RWPE2 (cell line): ENCODE measurements around the gene RNF225.
"Not testable (repeated sequence)": the region's sequence is repeated elsewhere in the genome, so short reads cannot be mapped to it uniquely, and the experiment has no call there.

Experiments used
- ATAC-seq: fragments of 200-7000 bp; cut with Tn5 transposase; 3 replicates; pipeline ENCODE4 v1.9.1; 2021; ENCODE audit warnings: low read depth
- DNase-seq: peaks from one replicate; pipeline ENCODE4 v3.0.0-alpha.2; 2020; ENCODE audit warnings: low spot score
- H3K27ac ChIP-seq: fragments of 450-650 bp; 2 replicates; pipeline ENCODE4 v1.5.1; 2017; ENCODE audit warnings: mild to moderate bottlenecking; ENCODE audit not compliant: poor library complexity, severe bottlenecking
- H3K27me3 ChIP-seq: fragments of 250-450 bp; sonication (Bioruptor Pico); 2 replicates; pipeline ENCODE4 v1.5.1; 2021; ENCODE audit warnings: mild to moderate bottlenecking, moderate library complexity; ENCODE audit not compliant: insufficient read depth, poor library complexity, severe bottlenecking
- H3K36me3 ChIP-seq: fragments of 250-450 bp; sonication (Bioruptor Pico); 2 replicates; pipeline ENCODE4 v1.5.1; 2020; ENCODE audit warnings: low read depth, mild to moderate bottlenecking, moderate library complexity
- H3K4me1 ChIP-seq: fragments of 250-450 bp; sonication (Bioruptor Pico); 2 replicates; pipeline ENCODE4 v1.5.1; 2021; ENCODE audit warnings: mild to moderate bottlenecking, moderate library complexity; ENCODE audit not compliant: insufficient read depth, poor library complexity, severe bottlenecking
- H3K4me3 ChIP-seq: fragments of 250-450 bp; sonication (Bioruptor Pico); 2 replicates; pipeline ENCODE4 v1.5.1; 2021; ENCODE audit warnings: mild to moderate bottlenecking, moderate library complexity; ENCODE audit not compliant: severe bottlenecking
- H3K9me3 ChIP-seq: fragments of 250-450 bp; sonication (Bioruptor Pico); 2 replicates; pipeline ENCODE4 v1.5.1; 2021; ENCODE audit warnings: mild to moderate bottlenecking, moderate library complexity; ENCODE audit not compliant: severe bottlenecking
- TF ChIP-seq, protein P1 (sequence below): fragments of 450-650 bp; IDR thresholded peaks from one replicate; pipeline ENCODE4 v1.5.1; 2017; ENCODE audit warnings: mild to moderate bottlenecking, moderate library complexity; ENCODE audit not compliant: poor library complexity, severe bottlenecking

RNF225 gene

DNA sequence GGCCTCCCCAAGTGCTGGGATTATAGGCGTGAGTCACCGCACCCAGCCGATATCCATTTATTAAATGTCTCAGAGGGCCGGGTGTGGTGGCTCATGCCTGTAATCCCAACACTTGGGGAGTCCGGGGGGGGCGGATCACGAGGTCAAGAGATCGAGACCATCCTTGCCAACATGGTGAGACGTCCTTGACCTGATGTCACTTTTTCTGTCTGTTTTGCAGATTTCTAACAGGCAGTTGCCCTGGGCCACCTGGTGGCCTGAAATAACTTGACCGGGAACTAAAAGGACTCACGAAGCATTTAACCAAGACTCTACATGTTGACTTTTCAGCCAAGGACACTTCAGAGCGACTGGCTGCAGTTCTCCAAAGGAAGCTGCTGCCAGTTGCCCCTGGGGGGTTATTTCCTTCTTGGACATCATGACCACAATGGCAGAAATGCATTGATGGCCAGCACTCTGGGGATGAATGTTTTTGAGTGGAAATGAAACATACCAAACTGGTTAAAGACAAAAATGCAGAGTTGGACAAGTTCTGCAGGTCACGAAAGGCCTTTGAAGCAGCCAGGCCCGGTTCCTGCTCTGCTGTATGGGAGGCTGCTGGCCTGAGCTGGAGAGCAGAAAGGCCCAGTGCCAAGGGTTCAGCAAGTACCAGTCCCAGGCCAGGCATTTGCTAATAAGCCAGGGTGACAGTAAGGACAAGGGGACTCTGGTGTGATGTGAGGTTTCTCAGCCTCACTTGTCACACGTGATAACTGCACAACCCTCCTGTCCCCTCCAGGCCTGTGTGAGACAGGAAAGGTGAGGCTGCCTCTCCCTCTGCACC, 22.9 kb upstream of the RNF225 start:
- TF ChIP-seq, protein P1, sequence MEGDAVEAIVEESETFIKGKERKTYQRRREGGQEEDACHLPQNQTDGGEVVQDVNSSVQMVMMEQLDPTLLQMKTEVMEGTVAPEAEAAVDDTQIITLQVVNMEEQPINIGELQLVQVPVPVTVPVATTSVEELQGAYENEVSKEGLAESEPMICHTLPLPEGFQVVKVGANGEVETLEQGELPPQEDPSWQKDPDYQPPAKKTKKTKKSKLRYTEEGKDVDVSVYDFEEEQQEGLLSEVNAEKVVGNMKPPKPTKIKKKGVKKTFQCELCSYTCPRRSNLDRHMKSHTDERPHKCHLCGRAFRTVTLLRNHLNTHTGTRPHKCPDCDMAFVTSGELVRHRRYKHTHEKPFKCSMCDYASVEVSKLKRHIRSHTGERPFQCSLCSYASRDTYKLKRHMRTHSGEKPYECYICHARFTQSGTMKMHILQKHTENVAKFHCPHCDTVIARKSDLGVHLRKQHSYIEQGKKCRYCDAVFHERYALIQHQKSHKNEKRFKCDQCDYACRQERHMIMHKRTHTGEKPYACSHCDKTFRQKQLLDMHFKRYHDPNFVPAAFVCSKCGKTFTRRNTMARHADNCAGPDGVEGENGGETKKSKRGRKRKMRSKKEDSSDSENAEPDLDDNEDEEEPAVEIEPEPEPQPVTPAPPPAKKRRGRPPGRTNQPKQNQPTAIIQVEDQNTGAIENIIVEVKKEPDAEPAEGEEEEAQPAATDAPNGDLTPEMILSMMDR: no peak
- ATAC-seq: no peak

DNA sequence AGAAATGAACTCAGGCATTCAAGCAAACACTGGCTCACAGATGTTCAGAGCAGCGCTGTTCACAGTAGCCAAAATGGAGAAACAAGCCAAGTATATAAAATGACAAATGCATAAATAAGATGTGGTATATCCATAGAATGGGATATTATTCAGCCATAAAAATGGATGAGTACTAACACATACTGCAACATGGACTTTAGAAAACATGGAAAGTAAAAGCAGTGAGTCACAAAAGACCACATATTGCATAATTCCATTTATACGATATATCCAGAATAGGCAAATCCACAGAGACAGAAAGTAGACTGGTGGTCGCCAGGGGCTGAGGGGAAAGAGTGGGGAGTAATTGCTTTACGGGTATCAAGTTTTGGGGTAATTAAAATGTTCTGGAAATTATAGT, 21.3 kb upstream of the RNF225 start:
- ATAC-seq (no peak), DNase-seq (no peak)
- no peak overlapping the region for H3K27ac ChIP-seq
- no peaks in the 10 kb centered on the region for H3K27me3 ChIP-seq
- H3K4me3 ChIP-seq: no peak overlapping the region
- TF ChIP-seq, protein P1: no peak
- no peaks in the 10 kb centered on the region for H3K9me3 ChIP-seq
- no peaks in the 10 kb centered on the region for H3K36me3 ChIP-seq
- no peaks in the 10 kb centered on the region for H3K4me1 ChIP-seq

More for the DNA sequence above, 22.9 kb upstream of the RNF225 start:
- no peaks in the 10 kb centered on the region for H3K9me3 ChIP-seq
- H3K4me1 ChIP-seq: no peaks in the 10 kb centered on the region
- H3K27ac ChIP-seq: no peak overlapping the region
- no peaks in the 10 kb centered on the region for H3K27me3 ChIP-seq
- H3K36me3 ChIP-seq: no peaks in the 10 kb centered on the region
- H3K4me3 ChIP-seq: no peak overlapping the region
- DNase-seq: no peak

DNA sequence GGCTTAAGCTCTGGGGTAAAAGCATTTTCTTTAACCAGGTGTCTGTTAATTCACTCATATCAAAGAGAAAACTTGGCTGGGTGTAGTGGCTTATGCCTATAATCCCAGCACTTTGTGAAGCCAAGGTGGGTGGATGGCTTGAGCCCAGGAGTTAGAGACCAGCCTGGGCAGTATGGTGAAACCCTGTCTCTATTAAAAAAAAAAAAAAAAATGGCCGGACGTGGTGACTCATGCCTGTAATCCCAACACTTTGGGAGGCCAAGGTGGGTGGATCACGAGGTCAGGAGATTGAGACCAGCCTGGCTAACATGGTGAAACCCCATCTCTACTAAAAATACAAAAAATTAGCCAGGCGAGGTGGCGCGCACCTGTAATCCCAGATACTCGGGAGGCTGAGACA, 18.7 kb upstream of the RNF225 start:
- not testable (repeated sequence) for H3K27ac ChIP-seq, ATAC-seq, H3K36me3 ChIP-seq, H3K4me1 ChIP-seq, H3K4me3 ChIP-seq, H3K27me3 ChIP-seq, DNase-seq, H3K9me3 ChIP-seq

DNA sequence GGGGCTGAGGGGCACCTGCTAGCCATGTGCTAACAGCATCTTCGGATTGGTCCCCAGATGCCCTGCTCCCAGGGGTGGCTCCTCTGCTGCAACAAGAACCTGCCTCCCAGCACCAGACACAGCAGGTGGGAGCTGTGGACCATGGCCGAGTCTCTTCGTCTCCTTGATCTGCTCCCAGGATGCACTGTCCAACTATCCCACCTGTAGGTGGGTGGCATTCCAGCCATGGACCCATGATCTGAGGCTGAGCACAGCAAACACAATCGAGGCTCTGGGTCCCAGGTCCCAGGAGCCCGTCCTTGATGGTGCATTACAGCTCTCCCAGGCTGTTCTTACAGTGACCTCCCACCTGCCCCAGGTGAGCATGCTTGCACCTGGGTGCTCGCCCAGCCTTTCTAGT, 16.2 kb upstream of the RNF225 start:
- no peak overlapping the region for H3K4me3 ChIP-seq
- TF ChIP-seq, protein P1: no peak
- H3K36me3 ChIP-seq: no peaks in the 10 kb centered on the region
- no peak for ATAC-seq
- no peaks in the 10 kb centered on the region for H3K9me3 ChIP-seq
- H3K27me3 ChIP-seq: no peaks in the 10 kb centered on the region
- H3K4me1 ChIP-seq: no peaks in the 10 kb centered on the region
- no peak for DNase-seq
- no peak overlapping the region for H3K27ac ChIP-seq

DNA sequence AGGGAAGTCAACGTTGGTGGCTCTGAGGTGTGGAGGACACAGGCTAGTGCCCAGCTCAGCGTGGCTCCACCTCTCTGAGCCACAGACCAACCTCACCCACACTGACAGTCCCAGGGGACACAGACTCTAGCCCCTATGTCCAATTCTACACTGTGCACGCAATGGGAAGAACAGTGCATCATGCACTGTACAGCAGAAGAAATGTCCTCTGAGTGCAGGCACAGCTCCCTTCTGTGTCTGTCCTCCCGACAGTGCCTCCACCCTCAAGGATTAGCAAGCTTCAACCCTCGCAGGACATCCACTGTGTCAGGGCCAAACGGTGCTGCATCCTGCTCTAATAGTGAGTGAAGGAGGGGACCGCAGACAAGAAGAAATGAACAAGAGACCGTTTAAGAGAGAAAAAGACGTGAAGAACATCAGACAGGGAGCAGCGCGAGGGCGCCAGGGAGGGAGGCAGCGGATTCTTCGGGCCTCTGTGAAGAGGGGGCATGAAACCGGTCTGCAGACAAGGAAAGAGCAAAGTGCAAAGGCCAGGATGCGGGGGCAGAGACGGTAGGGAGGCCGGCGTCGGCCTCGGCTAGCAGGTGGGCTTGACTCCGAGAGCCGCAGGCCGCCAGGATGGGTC, 15.3 kb upstream of the RNF225 start:
- Histone ChIP-seq H3K4me3 (peak overlapping the region; percentile 68), H3K27ac (peak overlapping the region; percentile 42), H3K9me3 (no peaks in the 10 kb centered on the region), H3K36me3 (no peaks in the 10 kb centered on the region), H3K4me1 (no peaks in the 10 kb centered on the region), H3K27me3 (no peaks in the 10 kb centered on the region)
- ATAC-seq: no peak; the same call in 2 of the 3 replicates
- TF ChIP-seq, protein P1: no peak
- no peak for DNase-seq
